Upper lobe of left lung (tissue), 4 donors: ENCODE data around the gene CCN5.
"Not testable (repeated sequence)": the region's sequence is repeated elsewhere in the genome, so short reads cannot be mapped to it uniquely, and the experiment has no call there.

Source experiments
- POLR2A ChIP-seq, 4 donors: fragments of 450-650 bp; IDR thresholded peaks; one replicate each; pipeline ENCODE4 v1.5.1; 2016 to 2017; ENCODE audit warnings: antibody characterized with exemption in 4 of 4, mild to moderate bottlenecking in 2 of 4
- POLR2AphosphoS5 ChIP-seq, 2 donors: sonication (generic); formaldehyde crosslinking; IDR thresholded peaks; one replicate each; pipeline ENCODE4 v1.5.1; 2017; ENCODE audit warnings: antibody characterized with exemption in 2 of 2
- TF ChIP-seq, protein P1 (sequence below), 6 experiments: fragments of 450-650 bp in 4 of 6; fragments of 200-600 bp in 2 of 6; sonication (generic) in 2 of 6; IDR thresholded peaks; one replicate each; pipeline ENCODE4 v1.5.1; 2016 to 2019; ENCODE audit warnings: antibody characterized with exemption in 6 of 6

DNA sequence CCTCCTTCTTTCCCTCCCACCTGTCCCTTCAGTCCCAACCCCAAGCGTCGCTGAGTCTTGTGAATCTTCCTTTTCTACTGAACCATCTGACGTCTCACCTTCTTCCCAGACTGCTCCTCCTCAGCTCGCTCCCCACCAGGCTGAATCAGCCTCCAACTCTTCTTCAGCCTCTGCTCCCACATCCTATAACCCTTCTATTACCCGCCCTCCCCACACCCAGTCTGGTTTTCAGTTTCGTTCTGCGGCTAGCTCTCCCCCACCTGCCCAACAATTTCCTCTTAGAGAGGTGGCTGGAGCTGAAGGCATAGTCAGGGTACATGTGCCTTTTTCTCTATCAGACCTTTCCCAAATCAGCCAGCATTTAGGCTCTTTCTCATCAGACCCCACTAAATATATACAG, 43.6 kb upstream of the CCN5 start:
- TF ChIP-seq POLR2A, POLR2AphosphoS5 (IDR thresholded peaks at IDR 0.05): not testable (repeated sequence)
- TF ChIP-seq, protein P1, sequence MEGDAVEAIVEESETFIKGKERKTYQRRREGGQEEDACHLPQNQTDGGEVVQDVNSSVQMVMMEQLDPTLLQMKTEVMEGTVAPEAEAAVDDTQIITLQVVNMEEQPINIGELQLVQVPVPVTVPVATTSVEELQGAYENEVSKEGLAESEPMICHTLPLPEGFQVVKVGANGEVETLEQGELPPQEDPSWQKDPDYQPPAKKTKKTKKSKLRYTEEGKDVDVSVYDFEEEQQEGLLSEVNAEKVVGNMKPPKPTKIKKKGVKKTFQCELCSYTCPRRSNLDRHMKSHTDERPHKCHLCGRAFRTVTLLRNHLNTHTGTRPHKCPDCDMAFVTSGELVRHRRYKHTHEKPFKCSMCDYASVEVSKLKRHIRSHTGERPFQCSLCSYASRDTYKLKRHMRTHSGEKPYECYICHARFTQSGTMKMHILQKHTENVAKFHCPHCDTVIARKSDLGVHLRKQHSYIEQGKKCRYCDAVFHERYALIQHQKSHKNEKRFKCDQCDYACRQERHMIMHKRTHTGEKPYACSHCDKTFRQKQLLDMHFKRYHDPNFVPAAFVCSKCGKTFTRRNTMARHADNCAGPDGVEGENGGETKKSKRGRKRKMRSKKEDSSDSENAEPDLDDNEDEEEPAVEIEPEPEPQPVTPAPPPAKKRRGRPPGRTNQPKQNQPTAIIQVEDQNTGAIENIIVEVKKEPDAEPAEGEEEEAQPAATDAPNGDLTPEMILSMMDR (IDR thresholded peaks at IDR 0.05) = not testable (repeated sequence)
